ENCODE results near the gene C16orf90.

DNA sequence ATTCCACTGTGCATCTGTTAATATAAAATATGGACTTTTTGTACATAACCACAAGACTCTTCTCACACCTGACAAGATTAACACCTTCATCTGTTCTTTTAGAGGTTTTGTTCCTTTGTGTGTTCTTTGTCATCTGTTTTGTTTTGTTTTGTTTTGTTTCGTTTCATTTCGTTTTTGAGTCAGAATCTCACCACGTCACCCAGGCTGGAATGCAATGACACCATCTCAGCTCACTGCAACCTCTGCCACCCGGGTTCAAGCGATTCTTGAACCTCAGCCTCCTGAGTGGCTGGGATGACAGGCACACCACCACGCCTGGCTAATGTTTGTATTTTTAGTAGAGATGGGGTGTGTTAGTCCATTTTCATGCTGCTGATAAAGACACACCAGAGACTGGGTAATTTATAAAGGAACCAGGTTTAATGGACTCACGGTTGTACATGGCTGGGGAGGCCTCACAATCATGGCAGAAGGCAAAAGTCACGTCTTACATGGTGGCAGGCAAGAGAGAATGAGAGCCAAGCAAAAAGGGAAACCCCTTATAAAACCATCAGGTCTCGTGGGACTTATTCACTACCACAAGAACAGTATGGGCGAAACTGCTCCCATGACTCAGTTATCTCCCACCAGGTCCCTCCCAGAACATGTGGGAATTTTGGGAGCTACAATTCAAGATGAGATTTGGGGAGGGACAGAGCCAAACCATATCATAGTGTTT, 22.3 kb downstream of the C16orf90 start:
- TF ChIP-seq, protein P1, sequence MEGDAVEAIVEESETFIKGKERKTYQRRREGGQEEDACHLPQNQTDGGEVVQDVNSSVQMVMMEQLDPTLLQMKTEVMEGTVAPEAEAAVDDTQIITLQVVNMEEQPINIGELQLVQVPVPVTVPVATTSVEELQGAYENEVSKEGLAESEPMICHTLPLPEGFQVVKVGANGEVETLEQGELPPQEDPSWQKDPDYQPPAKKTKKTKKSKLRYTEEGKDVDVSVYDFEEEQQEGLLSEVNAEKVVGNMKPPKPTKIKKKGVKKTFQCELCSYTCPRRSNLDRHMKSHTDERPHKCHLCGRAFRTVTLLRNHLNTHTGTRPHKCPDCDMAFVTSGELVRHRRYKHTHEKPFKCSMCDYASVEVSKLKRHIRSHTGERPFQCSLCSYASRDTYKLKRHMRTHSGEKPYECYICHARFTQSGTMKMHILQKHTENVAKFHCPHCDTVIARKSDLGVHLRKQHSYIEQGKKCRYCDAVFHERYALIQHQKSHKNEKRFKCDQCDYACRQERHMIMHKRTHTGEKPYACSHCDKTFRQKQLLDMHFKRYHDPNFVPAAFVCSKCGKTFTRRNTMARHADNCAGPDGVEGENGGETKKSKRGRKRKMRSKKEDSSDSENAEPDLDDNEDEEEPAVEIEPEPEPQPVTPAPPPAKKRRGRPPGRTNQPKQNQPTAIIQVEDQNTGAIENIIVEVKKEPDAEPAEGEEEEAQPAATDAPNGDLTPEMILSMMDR (IDR thresholded peaks at IDR 0.05) = no peak
- TF ChIP-seq POLR2A (IDR thresholded peaks at IDR 0.05) = no peak

All from uterus (tissue), 2 donors.